HAP-1 (cell line): ENCODE measurements around the gene FAM209B.
"Not testable (repeated sequence)": the region's sequence is repeated elsewhere in the genome, so short reads cannot be mapped to it uniquely, and the experiment has no call there.

Source experiments
- DNase-seq, 2 experiments: peaks; one replicate each; pipeline ENCODE4 v3.0.0-alpha.2; 2016 to 2020; ENCODE audit warnings: low spot score in 2 of 2
- H3K27me3 ChIP-seq: fragments of 250-450 bp; sonication (Bioruptor Pico); 2 replicates; pipeline ENCODE4 v1.5.1; 2020; ENCODE audit warnings: low read depth, mild to moderate bottlenecking, moderate library complexity
- H3K36me3 ChIP-seq: fragments of 250-450 bp; sonication (Bioruptor Pico); replicated peaks from 2 replicates; pipeline ENCODE4 v1.5.1; 2020; ENCODE audit warnings: mild to moderate bottlenecking
- H3K4me1 ChIP-seq: fragments of 250-450 bp; sonication (Bioruptor Pico); 2 replicates; pipeline ENCODE4 v1.5.1; 2020; ENCODE audit warnings: mild to moderate bottlenecking
- H3K4me3 ChIP-seq: fragments of 250-450 bp; sonication (Bioruptor Pico); 2 replicates; pipeline ENCODE4 v1.5.1; 2020; ENCODE audit warnings: mild to moderate bottlenecking, moderate library complexity
- H3K9me3 ChIP-seq: fragments of 250-450 bp; sonication (Bioruptor Pico); 2 replicates; pipeline ENCODE4 v1.5.1; 2020; ENCODE audit warnings: mild to moderate bottlenecking, moderate library complexity
- in situ Hi-C: fragments of 300-500 bp; cut with MboI; formaldehyde crosslinking; loops from 3 replicates; pipeline ENCODE4 v1.14.3; 2020; ENCODE audit warnings: low sequenced_read_pairs, inconsistent platforms, mixed read lengths

FAM209B gene

GRCh38 chr20:56564526-56564925 is 31.5 kb downstream of the FAM209B start:
- H3K36me3 ChIP-seq, H3K4me3 ChIP-seq, in situ Hi-C loops, DNase-seq, H3K27me3 ChIP-seq, H3K9me3 ChIP-seq: not testable (repeated sequence)
- H3K4me1 ChIP-seq: peaks cover 13% of the 10 kb centered on the region

- Histone ChIP-seq H3K9me3 (no peaks in the 10 kb centered on the region), H3K36me3 (no peaks in the 10 kb centered on the region), H3K4me1 (peaks cover 13% of the 10 kb centered on the region), H3K27me3 (no peaks in the 10 kb centered on the region), H3K4me3 (no peak overlapping the region)
- no peak for DNase-seq
- in situ Hi-C loops: no loop called here
These were observed 32.5 kb downstream of the FAM209B start for GRCh38 chr20:56565511-56565910.

- in situ Hi-C loops: no loop called here
- peak; percentile 87 to 98 for DNase-seq
- Histone ChIP-seq H3K4me3 (no peak overlapping the region), H3K36me3 (no peaks in the 10 kb centered on the region), H3K27me3 (no peaks in the 10 kb centered on the region), H3K9me3 (peaks cover 3% of the 10 kb centered on the region; the same call in 1 of the 2 replicates), H3K4me1 (peaks cover 13% of the 10 kb centered on the region)
These were observed 33.6 kb downstream of the FAM209B start for GRCh38 chr20:56566621-56567020.

GRCh38 chr20:56570832-56571231 is 37.8 kb downstream of the FAM209B start:
- Histone ChIP-seq H3K27me3 (no peaks in the 10 kb centered on the region), H3K36me3 (no peaks in the 10 kb centered on the region), H3K9me3 (peaks cover 3% of the 10 kb centered on the region; the same call in 1 of the 2 replicates), H3K4me1 (peaks cover 16% of the 10 kb centered on the region), H3K4me3 (no peak overlapping the region)
- in situ Hi-C loops: no loop called here
- no peak for DNase-seq

- Histone ChIP-seq H3K4me3 (no peak overlapping the region), H3K9me3 (peaks cover 3% of the 10 kb centered on the region; the same call in 1 of the 2 replicates), H3K36me3 (no peaks in the 10 kb centered on the region), H3K4me1 (peaks cover 6% of the 10 kb centered on the region; the same call in 1 of the 2 replicates), H3K27me3 (no peaks in the 10 kb centered on the region)
- no peak for DNase-seq
- in situ Hi-C loops: no loop called here
These were observed 39.1 kb downstream of the FAM209B start for GRCh38 chr20:56572172-56572571.

- Histone ChIP-seq H3K27me3 (no peaks in the 10 kb centered on the region), H3K4me1 (0 out of 2 replicates have a peak, but pooled peaks cover 3% of the 10 kb centered on the region), H3K4me3 (no peak overlapping the region), H3K36me3 (no peaks in the 10 kb centered on the region), H3K9me3 (peaks cover 3% of the 10 kb centered on the region; the same call in 1 of the 2 replicates)
- in situ Hi-C loops: no loop called here
- no peak for DNase-seq
These were observed 40.9 kb downstream of the FAM209B start for GRCh38 chr20:56573986-56574385.

GRCh38 chr20:56574531-56575142 is 41.6 kb downstream of the FAM209B start:
- H3K4me1 ChIP-seq: 0 out of 2 replicates have a peak, but pooled peaks cover 3% of the 10 kb centered on the region
- H3K4me3 ChIP-seq: no peak overlapping the region
- H3K27me3 ChIP-seq: no peaks in the 10 kb centered on the region
- in situ Hi-C loops: no loop called here
- DNase-seq: no peak
- H3K36me3 ChIP-seq: no peaks in the 10 kb centered on the region
- peaks cover 3% of the 10 kb centered on the region; the same call in 1 of the 2 replicates for H3K9me3 ChIP-seq

- Histone ChIP-seq H3K4me1 (0 out of 2 replicates have a peak, but pooled peaks cover 3% of the 10 kb centered on the region), H3K9me3 (peaks cover 3% of the 10 kb centered on the region; the same call in 1 of the 2 replicates), H3K36me3 (no peaks in the 10 kb centered on the region), H3K4me3 (no peak overlapping the region), H3K27me3 (no peaks in the 10 kb centered on the region)
- no peak for DNase-seq
- in situ Hi-C loops: no loop called here
These were observed 42.1 kb downstream of the FAM209B start for GRCh38 chr20:56575157-56575556.

GRCh38 chr20:56575961-56576360 is 42.9 kb downstream of the FAM209B start:
- in situ Hi-C loops: no loop called here
- H3K4me3 ChIP-seq: no peak overlapping the region
- no peaks in the 10 kb centered on the region for H3K36me3 ChIP-seq
- no peak for DNase-seq
- H3K4me1 ChIP-seq: 0 out of 2 replicates have a peak, but pooled peaks cover 3% of the 10 kb centered on the region
- no peaks in the 10 kb centered on the region for H3K27me3 ChIP-seq
- peaks cover under 1% of the 10 kb centered on the region; the same call in 1 of the 2 replicates for H3K9me3 ChIP-seq

- no peak for DNase-seq
- H3K36me3 ChIP-seq: no peaks in the 10 kb centered on the region
- H3K27me3 ChIP-seq: no peaks in the 10 kb centered on the region
- no peak overlapping the region for H3K4me3 ChIP-seq
- in situ Hi-C loops: no loop called here
- H3K9me3 ChIP-seq: no peaks in the 10 kb centered on the region
- no peaks in the 10 kb centered on the region; the same call in 1 of the 2 replicates for H3K4me1 ChIP-seq
These were observed 46.3 kb downstream of the FAM209B start for GRCh38 chr20:56579301-56579710.

- H3K27me3 ChIP-seq: no peaks in the 10 kb centered on the region
- no peak for DNase-seq
- in situ Hi-C loops: loop anchor here (10.0 kb wide), 1 partner anchor 185 kb away; the partner anchor contains the start of genes AURKA and CSTF1
These were observed 47.2 kb downstream of the FAM209B start for GRCh38 chr20:56580226-56580625.

GRCh38 chr20:56581701-56582100 is 48.7 kb downstream of the FAM209B start:
- H3K4me3 ChIP-seq: no peak overlapping the region
- no peaks in the 10 kb centered on the region for H3K27me3 ChIP-seq
- peaks cover under 1% of the 10 kb centered on the region for H3K4me1 ChIP-seq
- in situ Hi-C loops: loop anchor here (10.0 kb wide), 1 partner anchor 187 kb away; the partner anchor contains the start of genes AURKA and CSTF1
- H3K36me3 ChIP-seq: no peaks in the 10 kb centered on the region
- DNase-seq: no peak
- no peaks in the 10 kb centered on the region for H3K9me3 ChIP-seq

More at GRCh38 chr20:56580226-56580625, 47.2 kb downstream of the FAM209B start:
- Histone ChIP-seq H3K36me3 (no peaks in the 10 kb centered on the region), H3K9me3 (no peaks in the 10 kb centered on the region), H3K4me3 (no peak overlapping the region), H3K4me1 (no peaks in the 10 kb centered on the region; the same call in 1 of the 2 replicates)

GRCh38 chr20:56582542-56582941 is 49.5 kb downstream of the FAM209B start:
- DNase-seq: no peak
- in situ Hi-C loops: loop anchor here (10.0 kb wide), 1 partner anchor 188 kb away; the partner anchor contains the start of genes AURKA and CSTF1
- Histone ChIP-seq H3K27me3 (no peaks in the 10 kb centered on the region), H3K4me1 (peaks cover 8% of the 10 kb centered on the region), H3K36me3 (no peaks in the 10 kb centered on the region), H3K4me3 (no peak overlapping the region), H3K9me3 (no peaks in the 10 kb centered on the region)

GRCh38 chr20:56584916-56585315 is 51.9 kb downstream of the FAM209B start:
- Histone ChIP-seq H3K27me3 (no peaks in the 10 kb centered on the region), H3K36me3 (no peaks in the 10 kb centered on the region), H3K4me1 (peaks cover 8% of the 10 kb centered on the region), H3K4me3 (no peak overlapping the region), H3K9me3 (no peaks in the 10 kb centered on the region)
- in situ Hi-C loops: loop anchor here (10.0 kb wide), 1 partner anchor 190 kb away; the partner anchor contains the start of genes AURKA and CSTF1
- DNase-seq: no peak
